ENCODE measurements around the gene SEPHS2.
"Not testable (repeated sequence)": the region's sequence is repeated elsewhere in the genome, so short reads cannot be mapped to it uniquely, and the experiment has no call there.

SEPHS2 gene

DNA sequence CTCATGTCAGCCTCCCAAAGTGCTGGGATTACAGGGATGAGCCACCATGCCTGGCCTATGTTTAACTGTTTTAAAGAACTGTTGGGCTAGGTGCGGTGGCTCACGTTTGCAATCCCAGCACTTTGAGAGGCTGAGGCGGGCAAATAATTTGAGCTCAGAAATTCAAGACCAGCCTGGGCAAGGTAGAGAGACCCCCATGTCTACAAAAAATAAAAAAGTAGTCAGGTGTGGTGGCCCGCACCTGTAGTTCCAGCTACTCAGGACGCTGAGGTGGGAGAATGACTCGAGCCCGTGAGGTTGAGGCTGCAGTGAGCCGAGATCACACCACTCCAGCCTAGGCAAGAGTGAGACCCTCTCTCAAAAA lies 24.9 kb upstream of the SEPHS2 start:
- in situ Hi-C loops (cut with MboI; ENCODE audit: low sequenced_read_pairs): no loop called here

DNA sequence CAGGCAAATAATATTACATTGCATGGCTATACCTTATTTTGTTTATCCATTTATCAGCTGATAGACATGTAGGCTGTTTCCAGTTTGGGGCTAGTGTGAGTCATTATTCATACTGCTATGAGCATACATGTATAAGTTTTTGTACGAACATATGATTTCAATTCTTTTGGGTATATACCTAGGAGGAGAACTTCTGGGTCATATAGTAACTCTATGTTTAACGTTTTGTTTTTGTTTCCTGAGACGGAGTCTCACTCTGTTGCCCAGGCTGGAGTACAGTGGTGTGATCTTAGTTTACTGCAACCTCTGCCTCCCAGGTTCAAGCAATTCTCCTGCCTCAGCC lies 24.5 kb upstream of the SEPHS2 start:
- in situ Hi-C loops (cut with MboI; ENCODE audit: low sequenced_read_pairs): no loop called here

DNA sequence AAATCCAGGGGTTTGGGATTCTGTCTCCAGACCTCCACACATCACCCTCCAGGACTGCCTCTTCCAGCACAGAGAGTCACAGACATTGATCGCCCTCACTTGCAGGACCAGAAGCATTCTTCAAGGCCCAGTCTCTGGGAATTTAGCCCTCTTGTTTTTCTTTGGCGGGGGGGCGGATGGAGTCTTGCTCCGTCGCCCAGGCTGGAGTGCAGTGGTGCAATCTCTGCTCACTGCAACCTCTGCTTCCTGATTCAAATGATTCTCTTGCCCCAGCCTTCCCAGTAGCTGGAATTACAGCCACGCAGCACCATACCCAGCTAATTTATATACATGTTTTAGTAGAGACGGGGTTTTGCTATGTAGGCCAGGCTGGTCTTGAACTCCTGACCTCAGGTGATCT lies 18.4 kb upstream of the SEPHS2 start:
- in situ Hi-C loops (cut with MboI; ENCODE audit: low sequenced_read_pairs): no loop called here

DNA sequence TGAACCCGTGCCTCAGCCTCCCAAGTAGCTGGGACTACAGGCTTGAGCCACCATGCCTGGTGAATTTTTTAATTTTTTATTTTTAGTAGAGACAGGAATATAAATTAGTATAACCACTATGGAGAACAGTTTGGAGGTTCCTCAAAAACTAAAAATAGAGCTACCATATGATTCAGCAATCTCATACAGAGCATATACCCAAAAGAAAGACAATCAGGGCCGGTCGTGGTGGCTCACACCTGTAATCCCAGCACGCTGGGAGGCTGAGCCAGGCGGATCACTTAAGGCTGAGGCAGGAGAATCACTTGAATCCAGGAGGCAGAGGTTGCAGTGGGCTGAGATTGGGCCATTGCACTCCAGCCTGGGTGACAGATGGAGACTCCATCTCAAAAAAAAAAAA lies 15.8 kb upstream of the SEPHS2 start:
- in situ Hi-C loops (cut with MboI; ENCODE audit: low sequenced_read_pairs): not testable (repeated sequence)

DNA sequence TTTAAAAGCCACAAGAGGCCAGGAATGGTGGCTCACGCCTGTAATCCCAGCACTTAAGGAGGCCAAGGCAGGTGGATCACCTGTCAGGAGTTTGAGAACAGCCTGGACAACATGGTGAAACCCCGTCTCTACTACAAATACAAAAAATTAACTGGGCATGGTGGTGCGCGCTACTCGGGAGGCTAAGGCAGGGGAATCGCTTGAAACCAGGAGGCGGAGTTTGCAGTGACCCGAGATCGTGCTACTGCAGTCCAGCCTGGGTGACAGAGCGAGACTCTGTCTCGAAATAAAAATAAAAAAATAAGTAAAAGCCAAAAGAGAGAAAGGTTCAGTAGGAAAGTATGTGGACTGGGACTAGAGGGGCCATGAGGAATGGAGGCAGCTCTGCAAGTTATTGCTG lies 13.8 kb upstream of the SEPHS2 start:
- in situ Hi-C loops (cut with MboI; ENCODE audit: low sequenced_read_pairs): no loop called here

DNA sequence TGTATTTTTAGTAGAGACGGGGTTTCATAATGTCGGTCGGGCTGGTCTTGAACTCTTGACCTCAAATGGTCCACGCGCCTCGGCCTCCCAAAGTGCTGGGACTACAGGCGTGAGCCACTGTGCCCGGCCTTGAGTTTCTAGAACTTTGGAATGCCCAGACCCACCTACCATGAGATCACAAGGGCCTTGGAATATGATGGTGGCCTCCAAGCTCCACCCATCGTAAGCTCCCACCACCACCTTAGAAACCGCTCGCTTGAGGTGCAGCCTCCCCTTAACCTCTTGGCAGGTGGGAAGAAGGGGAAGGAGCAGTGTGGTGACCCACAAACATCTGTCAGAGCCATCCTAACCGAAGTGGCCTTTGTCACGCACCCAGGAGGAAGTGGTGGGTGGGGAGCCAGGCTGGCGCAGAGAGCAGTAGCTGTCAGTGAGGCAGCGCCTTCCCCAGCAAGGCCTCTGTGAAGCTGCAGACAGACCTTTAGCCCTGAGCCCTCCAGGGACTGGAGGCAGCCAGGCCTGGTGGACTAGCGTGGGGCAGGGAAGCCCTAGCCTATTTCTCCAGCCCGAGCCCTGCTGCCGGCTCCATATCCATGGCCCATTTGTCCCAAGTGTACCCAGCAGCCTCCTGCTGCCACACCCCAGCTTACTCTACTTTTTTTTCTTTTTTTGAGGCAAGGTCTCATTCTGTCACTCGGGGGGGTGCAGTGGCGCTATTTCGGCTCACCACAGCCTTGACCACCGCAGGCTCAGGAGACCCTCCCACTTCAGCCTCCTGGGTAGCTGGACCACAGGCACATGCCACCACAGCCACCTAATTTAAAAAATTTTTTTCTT lies 13.1 kb upstream of the SEPHS2 start:
- in situ Hi-C loops (cut with MboI; ENCODE audit: low sequenced_read_pairs): no loop called here

DNA sequence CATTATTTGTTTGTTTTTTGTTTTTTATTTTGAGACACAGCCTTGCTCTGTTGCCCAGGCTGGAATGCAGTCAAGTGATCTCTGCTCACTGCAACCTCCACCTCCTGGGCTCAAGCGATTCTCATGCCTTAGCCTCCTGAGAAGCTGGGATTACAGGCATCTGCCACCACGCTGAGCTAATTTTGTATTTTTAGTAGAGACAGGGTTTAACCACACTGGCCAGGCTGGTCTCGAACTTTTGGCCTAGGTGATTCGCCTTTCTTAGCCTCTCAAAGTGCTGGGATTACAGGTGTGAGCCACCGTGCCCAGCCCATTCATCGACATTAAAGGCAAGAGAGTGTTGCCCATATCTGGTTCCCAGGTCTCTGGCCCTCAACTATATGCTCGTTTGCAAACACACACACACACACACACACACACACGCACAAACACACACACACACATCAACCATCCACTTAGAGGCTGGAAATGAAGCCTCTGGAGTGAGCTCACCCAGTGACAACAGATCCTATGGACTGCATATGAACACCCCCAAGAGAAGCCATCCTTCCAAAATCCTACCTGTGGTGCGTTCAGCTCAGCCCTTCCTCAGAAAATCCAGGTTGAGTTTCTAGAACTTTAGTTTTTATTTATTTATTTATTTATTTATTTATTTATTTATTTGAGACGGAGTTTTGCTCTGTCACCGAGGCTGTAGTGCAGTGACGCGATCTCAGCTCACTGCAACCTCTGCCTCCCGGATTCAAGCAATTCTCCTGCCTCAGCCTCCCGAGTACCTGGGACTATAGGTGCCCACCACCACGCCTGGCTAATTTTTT lies 12.3 kb upstream of the SEPHS2 start:
- in situ Hi-C loops (cut with MboI; ENCODE audit: low sequenced_read_pairs): no loop called here

DNA sequence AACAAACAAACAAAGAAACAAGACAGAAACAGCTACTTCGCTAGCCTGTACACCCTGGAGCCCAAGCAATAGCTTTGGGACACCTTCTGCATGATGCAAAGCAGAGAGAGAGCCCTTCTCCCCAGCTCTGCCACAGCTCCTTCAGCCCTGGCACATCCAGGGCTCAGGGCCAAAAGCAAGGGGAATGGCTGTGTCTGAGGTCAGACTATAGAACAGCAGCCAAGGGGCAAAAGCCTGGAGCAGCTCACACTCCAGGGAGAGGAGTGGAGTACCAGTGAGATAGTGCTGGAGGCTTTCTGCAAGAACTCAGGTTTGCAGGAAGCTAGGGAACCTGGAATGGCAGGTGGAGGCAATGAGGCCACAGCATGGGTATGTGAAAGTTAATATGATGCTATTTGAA lies 11.6 kb upstream of the SEPHS2 start:
- in situ Hi-C loops (cut with MboI; ENCODE audit: low sequenced_read_pairs): no loop called here

DNA sequence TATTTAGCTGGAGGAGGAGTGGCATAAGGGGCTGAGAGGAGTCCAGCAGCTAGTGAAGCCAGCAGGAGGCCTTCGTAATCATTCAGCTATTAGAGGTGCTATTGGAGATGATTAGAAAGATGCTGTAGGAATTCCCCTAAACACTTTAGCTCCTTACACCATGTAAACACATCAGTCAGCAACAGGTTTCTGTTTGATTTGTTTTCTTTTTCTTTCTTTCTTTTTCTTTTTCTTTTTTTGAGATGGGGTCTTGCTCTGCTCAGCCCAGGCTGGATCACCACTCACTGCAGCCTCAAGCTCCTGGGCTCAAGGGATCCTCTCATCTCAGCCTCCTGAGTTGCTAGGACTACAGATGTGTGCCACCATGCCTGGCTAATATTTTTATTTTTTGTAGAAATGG lies 10.6 kb upstream of the SEPHS2 start:
- in situ Hi-C loops (cut with MboI; ENCODE audit: low sequenced_read_pairs): no loop called here

DNA sequence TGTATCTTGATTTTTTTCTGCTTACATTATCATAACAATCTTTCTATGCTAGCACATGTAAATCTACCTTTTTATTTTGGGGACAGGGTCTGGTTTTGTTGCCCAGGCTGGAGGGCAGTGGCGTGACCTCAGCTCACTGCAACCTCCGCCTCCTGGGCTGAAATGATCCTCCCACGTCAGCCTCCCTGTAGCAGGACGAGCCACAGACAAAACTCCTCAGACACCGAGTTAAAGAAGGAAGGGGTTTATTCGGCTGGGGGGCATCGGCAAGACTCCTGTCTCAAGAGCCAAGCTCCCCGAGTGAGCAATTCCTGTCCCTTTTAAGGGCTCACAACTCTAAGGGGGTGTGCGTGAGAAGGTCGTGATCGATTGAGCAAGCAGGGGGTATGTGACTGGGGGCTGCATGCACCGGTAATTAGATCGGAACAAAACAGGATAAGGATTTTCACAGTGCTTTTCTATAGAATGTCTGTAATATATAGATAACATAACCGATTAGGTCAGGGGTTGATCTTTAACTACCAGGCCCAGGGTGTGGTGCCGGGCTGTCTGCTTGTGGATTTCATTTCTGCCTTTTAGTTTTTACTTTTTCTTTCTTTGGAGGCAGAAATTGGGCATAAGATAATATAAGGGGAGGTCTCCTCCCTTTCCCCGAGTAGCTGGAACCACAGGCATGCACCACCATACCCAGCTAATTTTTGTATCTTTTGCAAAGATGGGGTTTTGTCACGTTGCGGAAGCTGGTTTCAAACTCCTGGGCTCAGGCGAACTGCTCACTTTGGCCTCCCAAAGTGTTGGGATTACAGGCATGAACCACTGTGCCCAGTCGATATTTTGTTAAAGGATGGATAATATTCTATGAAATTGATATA lies 7.3 kb upstream of the SEPHS2 start:
- in situ Hi-C loops (cut with MboI; ENCODE audit: low sequenced_read_pairs): not testable (repeated sequence)

DNA sequence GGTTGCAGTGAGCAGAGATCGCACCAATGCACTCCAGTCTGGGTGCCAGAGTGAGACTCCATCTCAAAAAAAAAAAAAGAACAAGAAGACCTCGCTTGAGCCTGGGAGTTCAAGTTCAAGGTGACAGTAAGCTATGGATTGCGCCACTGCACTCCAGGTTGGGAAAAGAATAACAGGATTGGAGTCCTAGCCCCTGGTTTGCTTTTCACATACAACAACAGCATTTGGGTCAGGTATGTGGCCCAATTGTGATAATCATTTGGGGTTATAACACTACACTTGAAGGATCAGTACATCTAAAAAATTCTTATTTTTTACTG lies 3.4 kb upstream of the SEPHS2 start:
- in situ Hi-C loops (cut with MboI; ENCODE audit: low sequenced_read_pairs): loop anchor here (10.0 kb wide), 2 partner anchors 46 to 156 kb away; no protein-coding TSS in a partner anchor

DNA sequence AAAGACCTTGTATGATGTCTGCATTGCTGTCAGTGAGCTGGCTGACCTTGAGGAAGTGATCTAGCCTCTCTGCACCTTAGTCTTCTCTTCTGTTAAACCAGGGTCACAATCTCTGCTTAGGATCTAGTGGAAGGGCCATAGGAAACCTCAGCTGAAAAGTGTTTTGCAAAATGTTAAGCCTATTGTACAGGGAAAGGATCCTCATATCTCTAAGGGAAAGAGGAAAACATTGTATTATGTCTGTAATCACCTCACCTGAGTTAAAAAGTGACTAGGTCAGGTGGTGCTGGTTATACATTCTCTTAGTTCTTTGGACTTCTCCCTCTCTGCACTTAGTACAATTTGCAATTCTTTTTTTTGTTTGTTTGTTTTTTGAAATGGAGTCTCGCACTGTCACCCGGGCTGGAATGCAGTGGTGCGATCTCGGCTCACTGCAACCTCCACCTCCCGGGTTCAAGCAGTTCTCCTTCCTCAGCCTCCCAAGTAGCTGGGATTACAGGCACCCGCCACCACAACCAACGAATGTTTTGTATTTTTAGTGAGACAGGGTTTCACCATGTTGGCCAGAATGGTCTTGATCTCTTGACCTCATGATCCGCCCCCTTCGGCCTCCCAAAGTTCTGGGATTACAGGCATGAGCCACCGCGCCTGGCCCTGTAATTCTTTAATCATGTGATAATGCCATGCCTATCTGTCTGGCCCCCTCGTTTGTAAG lies 2.0 kb upstream of the SEPHS2 start:
- in situ Hi-C loops (cut with MboI; ENCODE audit: low sequenced_read_pairs): loop anchor here (10.0 kb wide), 2 partner anchors 47 to 157 kb away; no protein-coding TSS in a partner anchor

DNA sequence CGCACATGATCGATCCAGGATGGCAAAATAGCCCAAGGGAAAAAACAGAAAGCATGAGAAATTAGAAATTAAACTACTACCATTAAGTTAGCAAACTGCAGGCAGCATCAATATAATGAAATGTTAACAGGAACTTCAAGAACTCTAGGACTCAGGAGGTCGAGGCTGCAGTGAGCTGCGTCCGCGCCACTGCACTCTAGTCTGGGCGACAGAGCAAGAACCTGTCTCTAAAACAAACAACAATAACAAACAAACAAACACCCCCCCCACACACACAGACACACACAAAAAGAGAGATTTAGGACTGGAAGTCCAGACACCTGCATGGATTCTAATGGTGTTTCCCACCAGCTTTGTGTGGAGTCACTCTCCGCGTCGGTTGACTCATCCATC lies 525 bp upstream of the SEPHS2 start:
- in situ Hi-C loops (cut with MboI; ENCODE audit: low sequenced_read_pairs): loop anchor here (10.0 kb wide), 2 partner anchors 49 to 159 kb away; no protein-coding TSS in a partner anchor

DNA sequence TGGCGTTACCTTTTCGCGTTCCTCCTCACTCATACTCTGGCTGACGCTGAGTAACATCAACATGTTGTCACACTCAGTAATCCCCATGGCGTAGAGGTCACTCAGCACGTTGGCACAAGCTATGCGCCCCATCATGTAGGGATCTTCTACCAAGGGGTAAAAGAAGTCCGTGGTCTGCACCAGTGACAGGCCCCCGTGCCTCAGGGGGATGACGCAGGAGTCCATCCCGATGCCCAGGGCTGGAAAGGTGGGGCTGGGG lies 596 bp downstream of the SEPHS2 start:
- in situ Hi-C loops (cut with MboI; ENCODE audit: low sequenced_read_pairs): loop anchor here (10.0 kb wide), 2 partner anchors 50 to 160 kb away; no protein-coding TSS in a partner anchor

DNA sequence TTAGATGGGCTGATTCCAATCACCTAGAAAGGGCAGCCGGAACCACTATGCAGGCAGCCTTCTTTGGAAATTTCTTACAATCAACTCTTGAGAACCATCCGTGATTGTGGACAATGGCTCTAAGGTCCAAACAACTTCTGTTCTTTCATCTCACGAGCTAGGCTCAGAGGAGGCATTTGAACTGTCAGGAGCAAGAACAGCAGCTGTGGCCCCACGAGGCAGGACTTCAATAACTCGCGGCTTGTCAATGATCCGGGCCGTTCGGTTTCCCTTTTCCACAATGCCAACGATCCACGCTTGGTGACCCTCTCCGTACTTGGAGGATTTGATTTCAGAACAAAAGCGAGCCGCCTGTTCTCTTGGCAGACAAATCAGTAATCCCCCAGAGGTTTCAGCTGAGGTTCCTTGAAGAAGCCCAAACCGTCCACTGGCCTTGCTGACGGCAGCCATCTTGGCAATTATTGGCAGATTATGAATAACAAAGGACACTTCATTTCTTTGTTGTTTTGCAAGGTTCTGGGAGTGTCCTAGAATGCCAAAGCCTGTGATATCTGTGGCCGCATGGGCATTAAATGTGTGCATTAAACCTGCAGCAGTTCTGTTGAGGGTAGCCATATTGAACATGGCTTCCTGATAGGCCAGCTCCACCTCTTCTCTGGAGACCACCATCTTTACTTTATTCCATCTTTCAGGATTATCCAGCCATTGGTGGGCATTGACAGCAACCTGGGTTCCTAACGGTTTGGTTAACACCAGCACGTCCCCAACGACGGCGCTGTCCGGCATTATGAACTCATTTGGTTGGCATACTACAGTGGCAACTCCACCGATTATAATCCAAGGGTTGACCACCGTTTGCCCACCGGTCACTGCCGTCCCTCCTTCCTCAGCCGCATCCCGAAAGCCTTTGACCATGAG lies 1.2 kb downstream of the SEPHS2 start:
- in situ Hi-C loops (cut with MboI; ENCODE audit: low sequenced_read_pairs): loop anchor here (10.0 kb wide), 2 partner anchors 50 to 160 kb away; no protein-coding TSS in a partner anchor

DNA sequence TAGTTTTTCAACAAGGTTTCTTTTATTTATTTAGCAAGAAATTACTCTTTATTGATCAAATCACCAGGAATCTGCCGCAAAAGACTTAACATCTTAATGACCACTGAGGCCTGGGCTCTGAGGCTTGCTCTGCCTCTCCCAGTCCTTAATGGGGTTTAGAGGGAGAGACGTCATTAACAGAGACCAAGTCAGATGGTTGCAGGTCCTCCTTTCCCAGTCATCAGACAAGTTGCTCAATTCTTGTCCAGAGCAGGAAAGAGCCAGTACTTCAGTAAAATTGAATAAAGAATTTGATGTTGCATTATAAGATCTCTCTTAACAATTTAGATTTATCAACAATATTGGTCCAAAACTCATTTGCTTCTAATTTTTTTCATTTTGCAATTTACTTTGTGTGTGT lies 2.0 kb downstream of the SEPHS2 start:
- in situ Hi-C loops (cut with MboI; ENCODE audit: low sequenced_read_pairs): loop anchor here (10.0 kb wide), 2 partner anchors 51 to 161 kb away; no protein-coding TSS in a partner anchor

DNA sequence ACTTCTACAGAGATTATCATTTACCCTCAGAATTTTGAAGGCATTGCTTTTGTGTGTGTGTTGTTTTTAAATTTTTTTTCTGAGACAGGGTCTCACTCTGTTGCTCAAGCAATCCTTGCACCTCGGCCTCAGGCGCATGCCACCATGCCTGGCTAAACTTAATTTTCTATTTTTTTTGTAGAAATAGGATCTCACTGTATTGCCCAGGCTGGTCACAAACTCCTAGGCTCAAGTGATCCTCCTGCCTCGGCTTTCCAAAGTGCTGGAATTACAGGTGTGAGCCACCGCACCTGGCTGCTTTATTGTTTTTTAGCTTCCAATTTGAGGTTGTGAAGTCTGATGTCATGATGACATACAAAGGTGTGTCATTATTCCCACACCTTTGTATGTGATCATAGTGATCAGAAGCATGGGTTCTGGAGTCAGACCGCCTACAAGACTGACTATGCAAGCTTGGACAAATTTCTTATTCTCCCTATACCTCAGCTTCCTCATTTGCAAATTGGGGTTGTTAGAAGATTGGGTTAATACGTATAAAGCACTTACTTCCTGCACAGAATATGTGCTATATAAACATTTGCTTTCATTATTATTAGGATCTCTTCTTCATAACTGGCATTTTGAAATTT lies 5.8 kb downstream of the SEPHS2 start:
- in situ Hi-C loops (cut with MboI; ENCODE audit: low sequenced_read_pairs): loop anchor here (10.0 kb wide), 3 partner anchors 55 to 165 kb away; partner anchors contain the start of gene ZNF768

DNA sequence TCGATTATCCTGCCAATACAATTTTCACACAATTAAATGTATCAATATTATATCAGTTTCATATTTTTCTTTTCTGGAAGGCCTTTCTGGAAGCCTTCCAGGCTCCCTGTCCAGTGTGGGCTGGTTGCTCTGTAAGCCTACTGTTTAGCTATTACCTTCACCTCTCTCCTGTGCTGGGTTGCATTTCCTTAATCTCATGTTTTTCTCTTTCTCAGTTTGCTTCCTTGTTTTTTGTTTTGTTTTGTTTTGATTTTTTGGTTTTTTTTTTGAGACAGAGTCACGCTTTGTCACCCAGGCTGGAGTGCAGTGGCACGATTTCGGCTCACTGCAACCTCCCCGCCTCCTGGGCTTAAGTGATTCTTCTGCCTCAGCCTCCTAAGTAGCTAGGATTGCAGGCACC lies 6.8 kb downstream of the SEPHS2 start:
- in situ Hi-C loops (cut with MboI; ENCODE audit: low sequenced_read_pairs): loop anchor here (10.0 kb wide), 1 partner anchor 86 kb away; the partner anchor contains the start of gene ZNF768

DNA sequence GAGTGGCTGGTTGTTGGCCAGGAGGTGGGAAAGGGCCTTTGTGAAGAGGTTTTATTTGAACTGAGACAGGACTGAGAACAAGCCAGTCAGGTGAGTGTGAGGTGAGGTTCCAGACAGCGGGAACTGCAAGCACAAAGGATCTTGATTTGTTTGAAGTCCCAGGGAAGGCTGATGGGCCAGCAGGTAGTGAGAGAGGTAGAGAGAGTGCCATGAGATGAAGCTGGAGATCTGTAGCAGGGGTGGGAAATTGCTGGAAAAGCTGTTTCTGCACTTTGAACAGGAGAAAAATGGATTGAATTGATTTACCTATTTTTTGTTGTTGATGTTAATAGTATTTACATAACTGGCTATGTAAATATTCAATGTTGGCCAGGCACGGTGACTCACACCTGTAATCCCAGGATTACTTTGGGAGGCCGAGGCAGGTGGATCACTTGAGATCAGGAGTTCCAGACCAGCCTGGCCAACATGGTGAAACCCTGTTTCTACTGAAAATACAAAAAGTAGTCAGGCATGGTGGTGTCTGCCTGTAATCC lies 8.1 kb downstream of the SEPHS2 start:
- in situ Hi-C loops (cut with MboI; ENCODE audit: low sequenced_read_pairs): loop anchor here (10.0 kb wide), 1 partner anchor 87 kb away; the partner anchor contains the start of gene ZNF768

Data from HL-60/S4 treated with phorbol 12-myristate 13-acetate at 8.2 ng/mL for 4 days and 3 days (cell line).